Keratinocyte (primary cell): Measurements from ENCODE around the gene ACADSB. TPM values are rescaled to one million over a fixed set of nuclear protein-coding genes. Genes with fewer than 3 reads are reported as not detected.

ENCODE experiments used
- DNase-seq: peaks from one replicate; pipeline ENCODE4 v3.0.0-alpha.2; 2011; ENCODE audit warnings: low read depth, missing footprints, low spot score
- FAIRE-seq: peaks from 2 replicates; lab custom pipeline; 2011; peaks lifted over from hg19 to GRCh38; lab: Jason Lieb, UNC
- H2AFZ ChIP-seq: 2 replicates; pipeline ENCODE4 v1.6.0; 2012; ENCODE audit warnings: low read length, control low read depth, inconsistent platforms; ENCODE audit not compliant: control insufficient read depth
- H3K27ac ChIP-seq: 2 replicates; pipeline ENCODE4 v1.5.1; 2011; ENCODE audit warnings: low read length; ENCODE audit not compliant: control insufficient read depth, insufficient read depth
- H3K27me3 ChIP-seq: 3 replicates; pipeline ENCODE4 v1.6.0; 2011; ENCODE audit warnings: low read length; ENCODE audit not compliant: control insufficient read depth, insufficient read depth; ENCODE audit errors: extremely low read depth
- H3K36me3 ChIP-seq, 2 experiments: 2 replicates in 1 of 2; 3 replicates in 1 of 2; pipeline ENCODE4 v1.5.1; 2011; ENCODE audit warnings: low read length in 2 of 2, mild to moderate bottlenecking in 1 of 2; ENCODE audit not compliant: control insufficient read depth in 2 of 2, insufficient read depth in 2 of 2; ENCODE audit errors: extremely low read depth in 1 of 2
- H3K4me1 ChIP-seq: 3 replicates; pipeline ENCODE4 v1.5.1; 2011; ENCODE audit warnings: low read length; ENCODE audit not compliant: control insufficient read depth, insufficient read depth; ENCODE audit errors: extremely low read depth
- H3K4me2 ChIP-seq: 3 replicates; pipeline ENCODE4 v1.6.0; 2011; ENCODE audit warnings: low read depth, low read length; ENCODE audit not compliant: control insufficient read depth, insufficient read depth; ENCODE audit errors: extremely low read depth
- H3K4me3 ChIP-seq, 3 experiments: fragments of 200-600 bp in 1 of 3; sonication (generic) in 1 of 3; 2 replicates in 2 of 3; 3 replicates in 1 of 3; pipeline ENCODE4 v1.5.1; 2011 to 2016; ENCODE audit warnings: low read length in 3 of 3, mild to moderate bottlenecking in 3 of 3, control low read depth in 2 of 3, inconsistent platforms in 1 of 3, low read depth in 1 of 3, mixed read lengths in 1 of 3, mixed run types in 1 of 3, moderate library complexity in 1 of 3; ENCODE audit not compliant: control insufficient read depth in 2 of 3, insufficient read depth in 2 of 3; ENCODE audit errors: extremely low read depth in 1 of 3
- H3K79me2 ChIP-seq: 2 replicates; pipeline ENCODE4 v1.6.0; 2012; ENCODE audit warnings: low read length; ENCODE audit not compliant: control insufficient read depth, insufficient read depth
- H3K9ac ChIP-seq: 3 replicates; pipeline ENCODE4 v1.6.0; 2011; ENCODE audit warnings: low read length; ENCODE audit not compliant: control insufficient read depth, insufficient read depth; ENCODE audit errors: extremely low read depth
- H3K9me1 ChIP-seq: 3 replicates; pipeline ENCODE4 v1.6.0; 2011; ENCODE audit warnings: low read length; ENCODE audit not compliant: control insufficient read depth, insufficient read depth; ENCODE audit errors: extremely low read depth
- H3K9me3 ChIP-seq: 2 replicates; pipeline ENCODE4 v1.5.1; 2012; ENCODE audit warnings: low read depth, low read length; ENCODE audit not compliant: control insufficient read depth
- H4K20me1 ChIP-seq: 3 replicates; pipeline ENCODE4 v1.6.0; 2011; ENCODE audit warnings: low read length; ENCODE audit not compliant: control insufficient read depth, insufficient read depth; ENCODE audit errors: extremely low read depth
- CTCF ChIP-seq, 3 experiments: IDR thresholded peaks in 1 of 3; conservative IDR thresholded peaks in 1 of 3; optimal IDR thresholded peaks in 1 of 3; 2 replicates in 2 of 3; 3 replicates in 1 of 3; pipeline versions ENCODE3 to v1.5.1; 2011; ENCODE audit warnings: low read length in 3 of 3, mild to moderate bottlenecking in 3 of 3, moderate library complexity in 2 of 3, control low read depth in 1 of 3, inconsistent platforms in 1 of 3; ENCODE audit not compliant: insufficient read depth in 2 of 3; ENCODE audit errors: extremely low read depth in 1 of 3
- EZH2 ChIP-seq: IDR thresholded peaks from one replicate; pipeline ENCODE4 v1.6.1; 2012; ENCODE audit warnings: inconsistent platforms, mild to moderate bottlenecking, low read length, moderate library complexity
- dilution Hi-C: fragments of 300-500 bp; cut with MboI; formaldehyde crosslinking; loops from one replicate; pipeline ENCODE4 v1.7.0; 2020; ENCODE audit warnings: low sequenced_read_pairs; ENCODE audit not compliant: extremely low pct_ligation_motif_present
- polyA minus RNA-seq, 3 experiments: library from RNA; depleted of rRNA, polyadenylated mRNA; stranded (reverse); fragments of >200 nt; gene quantifications; 1 replicate in 1 of 3; 2 replicates in 1 of 3; 3 replicates in 1 of 3; pipeline ENCODE4 v1.2.3, GENCODE V29; 2011
- polyA plus RNA-seq, 5 experiments: library from polyadenylated mRNA; depleted of rRNA in 3 of 5; stranded (reverse) in 3 of 5; stranded (forward) in 1 of 5; unstranded in 1 of 5; fragments of >200 nt; gene quantifications; 1 replicate in 1 of 5; 2 replicates in 3 of 5; 3 replicates in 1 of 5; pipeline versions ENCODE4 v1.2.1 to v1.2.3, GENCODE V29; 2011 to 2012; ENCODE audit warnings: missing spikeins in 2 of 5, low read depth in 1 of 5, low replicate concordance in 1 of 5

ACADSB gene
- polyA plus RNA-seq (5.0 to 10.1 TPM (median 6.0 TPM) in 3 replicates), polyA minus RNA-seq (1.3 to 6.1 TPM (median 4.4 TPM) in 3 replicates)
- polyA plus RNA-seq (2011; ENCODE audit: low read depth) = 2.7 TPM
- polyA plus RNA-seq (2011; cell fraction: cytosol; rRNA removed) = 3.5 and 7.7 TPM in 2 replicates
- 4.4 and 6.5 TPM in 2 replicates for polyA plus RNA-seq (2011; cell fraction: nucleus; rRNA removed)
- polyA plus RNA-seq (2012; ENCODE audit: low replicate concordance) = 4.4 and 5.3 TPM in 2 replicates
- 3.3 TPM for polyA minus RNA-seq (2011; cell fraction: cytosol; rRNA and poly(A)+ RNA removed)
- 1.4 and 4.0 TPM in 2 replicates for polyA minus RNA-seq (2011; cell fraction: nucleus; rRNA and poly(A)+ RNA removed)

- Histone ChIP-seq H3K27ac (peak within 1 kb of the TSS; percentile 88), H4K20me1 (no peaks in the 10 kb centered on the region), H3K4me1 (peaks cover 17% of the 10 kb centered on the region), H3K4me2 (peak within 1 kb of the TSS; percentile 97), H3K79me2 (peaks cover 46% of the 10 kb centered on the region), H3K27me3 (no peaks in the 10 kb centered on the region), H3K36me3 (no peaks in the 10 kb centered on the region), H3K9ac (peak within 1 kb of the TSS; percentile 97), H2AFZ (peak within 1 kb of the TSS; percentile 97), H3K4me3 (peak within 1 kb of the TSS; percentile 87 to 96 (median 93)), H3K9me1 (no peaks in the 10 kb centered on the region), H3K9me3 (no peaks in the 10 kb centered on the region)
- FAIRE-seq (peak; percentile 57), DNase-seq (peak; percentile 96)
- dilution Hi-C loops = no loop called here
- TF ChIP-seq CTCF (optimal IDR thresholded peaks at IDR 0.05 in 1 of 3, IDR thresholded peaks at IDR 0.05 in 1 of 3, conservative IDR thresholded peaks at IDR 0.05 in 1 of 3; ENCODE audit: extremely low read depth in 1 of 3, insufficient read depth in 2 of 3, low read length in 3 of 3) = no peak
- TF ChIP-seq EZH2 = no peak
Measured at GRCh38 chr10:123008355-123009104, at the start of gene ACADSB, which contains the start of gene IKZF5. Gene ACADSB (plus strand): TSS chr10:123009006. CDS start chr10:123009030, 24 bp downstream. Gene IKZF5 (minus strand): TSS chr10:123008795. CDS start chr10:122998625, 10,170 bp downstream.

GRCh38 chr10:122962405-122962804 is 46.4 kb upstream of the ACADSB start:
- TF ChIP-seq EZH2 (no peak), CTCF (optimal IDR thresholded peaks at IDR 0.05 in 1 of 3, IDR thresholded peaks at IDR 0.05 in 1 of 3, conservative IDR thresholded peaks at IDR 0.05 in 1 of 3; ENCODE audit: extremely low read depth in 1 of 3, insufficient read depth in 2 of 3, low read length in 3 of 3) (no peak)
- Histone ChIP-seq H3K4me3 (no peak overlapping the region), H3K36me3 (no peaks in the 10 kb centered on the region), H3K4me2 (no peak overlapping the region), H3K9me3 (no peaks in the 10 kb centered on the region), H3K27ac (no peak overlapping the region), H4K20me1 (no peaks in the 10 kb centered on the region), H3K79me2 (no peaks in the 10 kb centered on the region), H3K9me1 (no peaks in the 10 kb centered on the region), H3K4me1 (no peaks in the 10 kb centered on the region), H2AFZ (no peak overlapping the region), H3K9ac (no peak overlapping the region), H3K27me3 (no peaks in the 10 kb centered on the region)
- dilution Hi-C loops = no loop called here
- DNase-seq = no peak
- FAIRE-seq = no peak
